A549 (cell line): ENCODE measurements around the gene SPINT1.

ENCODE experiments used
- EP300 ChIP-seq, 2 experiments: fragments of >200 bp; sonication (Bioruptor Twin); formaldehyde crosslinking; IDR thresholded peaks; 2 replicates in 1 of 2; 3 replicates in 1 of 2; pipeline ENCODE4 v1.6.1; 2016 to 2017
- POLR2A ChIP-seq: IDR thresholded peaks from 2 replicates; pipeline ENCODE4 v1.6.1; 2012; ENCODE audit warnings: mild to moderate bottlenecking, low read length
- TF ChIP-seq, protein P1 (sequence below): fragments of >200 bp; sonication (Bioruptor Twin); formaldehyde crosslinking; IDR thresholded peaks from 3 replicates; pipeline ENCODE4 v1.5.1; 2016
- TF ChIP-seq, protein P2 (sequence below): fragments of >200 bp; sonication (Bioruptor Twin); formaldehyde crosslinking; IDR thresholded peaks from 2 replicates; pipeline ENCODE4 v1.6.1; 2016

DNA sequence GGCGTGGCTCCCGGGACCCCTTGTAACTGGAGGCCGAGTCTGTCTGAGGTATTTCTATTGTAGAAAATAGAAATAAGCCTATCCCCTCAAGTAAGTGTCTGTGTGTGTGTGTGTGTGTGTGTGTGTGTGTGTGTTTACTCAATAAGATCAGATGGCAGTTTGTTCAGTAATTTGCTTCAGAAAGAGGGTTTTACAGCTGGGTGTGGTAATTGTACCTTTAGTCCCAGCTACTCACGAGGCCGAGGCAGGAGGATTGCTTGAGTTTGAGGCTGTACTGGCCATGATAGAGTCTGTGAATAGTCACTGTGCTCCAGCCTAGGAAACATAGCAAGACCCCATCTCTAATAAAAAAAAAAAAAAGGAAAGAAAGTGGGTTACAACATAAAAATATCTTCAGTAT is 8.7 kb downstream of the SPINT1 start:
- TF ChIP-seq, protein P1, sequence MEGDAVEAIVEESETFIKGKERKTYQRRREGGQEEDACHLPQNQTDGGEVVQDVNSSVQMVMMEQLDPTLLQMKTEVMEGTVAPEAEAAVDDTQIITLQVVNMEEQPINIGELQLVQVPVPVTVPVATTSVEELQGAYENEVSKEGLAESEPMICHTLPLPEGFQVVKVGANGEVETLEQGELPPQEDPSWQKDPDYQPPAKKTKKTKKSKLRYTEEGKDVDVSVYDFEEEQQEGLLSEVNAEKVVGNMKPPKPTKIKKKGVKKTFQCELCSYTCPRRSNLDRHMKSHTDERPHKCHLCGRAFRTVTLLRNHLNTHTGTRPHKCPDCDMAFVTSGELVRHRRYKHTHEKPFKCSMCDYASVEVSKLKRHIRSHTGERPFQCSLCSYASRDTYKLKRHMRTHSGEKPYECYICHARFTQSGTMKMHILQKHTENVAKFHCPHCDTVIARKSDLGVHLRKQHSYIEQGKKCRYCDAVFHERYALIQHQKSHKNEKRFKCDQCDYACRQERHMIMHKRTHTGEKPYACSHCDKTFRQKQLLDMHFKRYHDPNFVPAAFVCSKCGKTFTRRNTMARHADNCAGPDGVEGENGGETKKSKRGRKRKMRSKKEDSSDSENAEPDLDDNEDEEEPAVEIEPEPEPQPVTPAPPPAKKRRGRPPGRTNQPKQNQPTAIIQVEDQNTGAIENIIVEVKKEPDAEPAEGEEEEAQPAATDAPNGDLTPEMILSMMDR = no peak
- TF ChIP-seq POLR2A = no peak
- TF ChIP-seq, protein P2, sequence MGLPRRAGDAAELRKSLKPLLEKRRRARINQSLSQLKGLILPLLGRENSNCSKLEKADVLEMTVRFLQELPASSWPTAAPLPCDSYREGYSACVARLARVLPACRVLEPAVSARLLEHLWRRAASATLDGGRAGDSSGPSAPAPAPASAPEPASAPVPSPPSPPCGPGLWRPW = no peak
- TF ChIP-seq EP300 (IDR thresholded peaks at IDR 0.05) = no peak
